Measurements from ENCODE around the gene DACH1. TPM values are rescaled to one million over a fixed set of nuclear protein-coding genes. Genes with fewer than 3 reads are reported as not detected.

DACH1 gene
- total RNA-seq, 1 donor from 2014 or later, result not detected

DNA sequence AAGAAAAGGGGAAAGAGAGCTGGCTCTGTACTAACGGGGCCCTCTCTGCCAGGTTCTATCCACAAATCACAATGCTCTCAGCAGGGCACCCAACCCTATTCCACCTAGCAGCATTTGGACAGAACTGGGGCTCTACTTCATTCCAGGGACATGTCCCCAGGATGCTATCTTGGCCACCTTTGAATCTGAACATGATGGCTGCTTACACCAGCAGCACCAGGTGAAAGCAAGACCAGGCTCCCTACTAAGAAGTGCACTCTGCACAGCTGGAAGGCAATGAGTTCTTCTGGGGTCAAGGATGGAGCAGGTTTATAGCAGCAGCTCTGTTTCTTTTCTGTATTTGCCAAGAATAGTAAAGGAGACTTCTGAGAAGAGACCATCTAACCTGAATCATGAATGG is 222.4 kb downstream of the DACH1 start:
- Mint-ChIP-seq H3K4me1 (no peaks in the 10 kb centered on the region), H3K27ac (no peak overlapping the region), H3K27me3 (no peaks in the 10 kb centered on the region), H3K9me3 (no peaks in the 10 kb centered on the region), H3K4me3 (no peak overlapping the region), H3K36me3 (ENCODE audit: low read depth) (no peaks in the 10 kb centered on the region)
- DNase-seq, result no peak
- intact Hi-C loops (cut with micrococcal nuclease), result no loop called here

DNA sequence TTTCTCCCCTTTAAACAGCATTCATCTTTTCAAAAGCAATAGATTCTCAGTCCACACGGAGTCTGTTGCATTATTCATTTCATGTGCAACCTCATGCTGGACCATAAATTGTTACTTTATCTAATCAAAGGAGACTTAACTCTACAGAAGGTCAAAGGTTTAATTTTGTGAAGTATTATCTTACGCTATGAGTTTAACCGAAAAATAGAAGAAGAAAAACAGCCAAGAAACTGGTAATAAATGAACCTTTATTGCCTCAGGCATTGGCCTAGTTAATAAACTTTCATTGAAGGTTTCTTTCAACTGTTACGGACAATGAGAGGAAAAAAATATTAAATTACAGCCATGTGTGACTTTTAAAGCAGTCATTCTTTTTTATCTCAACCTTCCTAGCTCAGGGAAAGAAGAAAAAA is 223.6 kb downstream of the DACH1 start:
- Mint-ChIP-seq H3K9me3 (no peaks in the 10 kb centered on the region), H3K4me3 (no peak overlapping the region), H3K4me1 (no peaks in the 10 kb centered on the region), H3K27me3 (no peaks in the 10 kb centered on the region), H3K27ac (no peak overlapping the region), H3K36me3 (ENCODE audit: low read depth) (no peaks in the 10 kb centered on the region)
- no peak for DNase-seq
- intact Hi-C loops (cut with micrococcal nuclease), result no loop called here

DNA sequence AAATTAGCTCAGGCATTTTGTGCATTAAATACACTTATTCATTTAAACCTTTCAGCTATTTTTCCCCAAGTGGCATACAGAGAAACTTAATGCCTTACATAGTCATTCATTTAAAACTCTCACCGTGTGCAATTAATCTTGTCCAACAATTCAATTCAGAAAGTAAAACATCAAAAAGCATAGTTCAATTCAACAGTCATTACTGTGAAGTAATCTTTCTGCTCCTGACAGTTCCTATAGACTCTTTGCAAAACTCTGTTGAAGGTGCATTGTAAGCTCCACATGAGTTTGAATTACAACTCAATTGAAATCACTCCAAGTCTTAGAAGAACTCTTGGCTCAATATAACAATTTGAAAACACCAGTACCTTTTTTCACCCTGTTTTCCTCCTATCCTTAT is 228.3 kb downstream of the DACH1 start:
- H3K4me1 Mint-ChIP-seq, result no peaks in the 10 kb centered on the region
- no peak for DNase-seq
- no peaks in the 10 kb centered on the region for H3K36me3 Mint-ChIP-seq (ENCODE audit: low read depth)
- H3K27ac Mint-ChIP-seq, result no peak overlapping the region
- no peaks in the 10 kb centered on the region for H3K27me3 Mint-ChIP-seq
- H3K9me3 Mint-ChIP-seq, result no peaks in the 10 kb centered on the region
- intact Hi-C loops (cut with micrococcal nuclease), result no loop called here
- no peak overlapping the region for H3K4me3 Mint-ChIP-seq

DNA sequence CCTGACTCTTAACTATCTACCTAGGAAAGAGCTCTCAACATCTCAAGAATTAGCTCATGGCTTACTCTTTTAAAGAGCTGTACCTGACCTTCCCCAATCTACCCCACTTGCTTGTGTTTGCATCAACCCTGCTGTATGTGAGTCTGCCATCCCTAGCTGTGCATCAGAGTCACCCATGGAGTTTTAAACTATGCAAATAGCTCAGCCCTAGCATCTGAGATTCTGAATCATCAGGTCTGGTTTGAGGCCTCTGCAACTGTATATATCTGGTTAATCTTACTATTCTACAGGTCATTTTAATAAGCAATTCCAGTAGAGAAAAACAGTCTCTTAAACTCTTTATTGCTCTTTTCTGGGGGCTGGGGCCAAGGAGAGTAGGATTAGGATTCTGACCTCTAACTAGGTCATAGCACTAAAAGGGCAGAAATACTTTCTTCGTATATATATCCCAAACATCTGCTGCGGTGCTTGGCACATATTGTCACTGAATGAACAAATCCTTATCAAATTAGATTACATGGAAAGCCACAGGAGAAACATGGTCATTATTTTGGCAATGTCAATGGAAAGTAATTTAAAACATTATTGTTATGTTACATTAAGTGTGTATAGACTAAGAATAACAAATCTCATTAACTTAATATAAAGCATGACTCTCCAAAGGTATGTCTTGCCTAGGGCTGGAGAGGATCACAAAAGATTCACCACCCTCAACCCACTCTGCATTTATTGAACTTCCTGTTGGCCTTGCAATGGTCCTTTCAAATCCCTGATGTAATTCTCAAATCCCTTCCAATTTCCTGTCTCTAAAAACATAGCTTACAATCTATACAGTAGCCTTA is 232.2 kb downstream of the DACH1 start:
- H3K36me3 Mint-ChIP-seq (ENCODE audit: low read depth), result no peaks in the 10 kb centered on the region
- H3K27ac Mint-ChIP-seq, result no peak overlapping the region
- H3K9me3 Mint-ChIP-seq, result no peaks in the 10 kb centered on the region
- no peaks in the 10 kb centered on the region for H3K27me3 Mint-ChIP-seq
- H3K4me1 Mint-ChIP-seq, result no peaks in the 10 kb centered on the region
- no peak for DNase-seq
- H3K4me3 Mint-ChIP-seq, result no peak overlapping the region
- intact Hi-C loops (cut with micrococcal nuclease), result no loop called here

DNA sequence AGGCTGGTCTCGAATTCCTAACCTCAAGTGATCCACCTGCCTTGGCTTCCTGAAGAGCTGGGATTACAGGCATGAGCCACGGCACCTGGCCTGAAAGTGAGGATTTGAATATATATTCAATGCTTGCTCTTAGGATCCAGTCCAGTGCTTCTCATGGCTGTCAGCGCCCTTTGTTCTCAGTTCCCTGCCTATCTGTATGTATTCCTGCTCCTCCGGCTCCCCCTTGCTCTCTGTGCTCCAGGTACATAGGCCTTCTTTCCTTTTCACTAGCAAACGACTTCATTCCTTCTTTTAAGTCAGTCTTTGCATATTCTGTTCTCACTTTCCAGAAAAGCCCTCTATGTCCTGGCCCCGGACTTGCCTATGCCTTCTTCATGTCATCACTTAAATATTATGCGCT is 232.8 kb downstream of the DACH1 start:
- Mint-ChIP-seq H3K9me3 (no peaks in the 10 kb centered on the region), H3K36me3 (ENCODE audit: low read depth) (no peaks in the 10 kb centered on the region), H3K4me3 (no peak overlapping the region), H3K4me1 (no peaks in the 10 kb centered on the region), H3K27ac (no peak overlapping the region), H3K27me3 (no peaks in the 10 kb centered on the region)
- intact Hi-C loops (cut with micrococcal nuclease), result no loop called here
- no peak for DNase-seq

DNA sequence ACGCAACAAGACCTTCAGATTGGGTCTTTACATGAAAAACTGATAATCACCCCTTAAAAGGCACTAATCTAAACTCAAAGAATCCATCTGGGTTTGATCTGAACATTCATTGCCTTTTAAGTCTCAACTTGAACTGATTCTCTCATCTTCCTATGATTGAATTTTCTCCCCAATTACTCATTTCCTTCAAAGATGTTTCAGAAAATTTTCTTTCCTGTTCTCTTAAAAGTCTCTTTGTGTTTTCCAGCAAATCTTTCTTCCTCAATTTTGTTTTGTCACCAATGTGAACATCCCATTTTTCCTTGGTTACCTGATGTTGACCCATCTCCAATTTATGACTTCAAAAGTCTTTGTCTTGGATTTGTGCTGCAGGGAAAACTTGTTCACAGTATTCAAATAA is 234.3 kb downstream of the DACH1 start:
- Mint-ChIP-seq H3K9me3 (no peaks in the 10 kb centered on the region), H3K4me1 (no peaks in the 10 kb centered on the region), H3K27me3 (no peaks in the 10 kb centered on the region), H3K4me3 (no peak overlapping the region), H3K27ac (no peak overlapping the region), H3K36me3 (ENCODE audit: low read depth) (no peaks in the 10 kb centered on the region)
- intact Hi-C loops (cut with micrococcal nuclease), result no loop called here
- no peak for DNase-seq

DNA sequence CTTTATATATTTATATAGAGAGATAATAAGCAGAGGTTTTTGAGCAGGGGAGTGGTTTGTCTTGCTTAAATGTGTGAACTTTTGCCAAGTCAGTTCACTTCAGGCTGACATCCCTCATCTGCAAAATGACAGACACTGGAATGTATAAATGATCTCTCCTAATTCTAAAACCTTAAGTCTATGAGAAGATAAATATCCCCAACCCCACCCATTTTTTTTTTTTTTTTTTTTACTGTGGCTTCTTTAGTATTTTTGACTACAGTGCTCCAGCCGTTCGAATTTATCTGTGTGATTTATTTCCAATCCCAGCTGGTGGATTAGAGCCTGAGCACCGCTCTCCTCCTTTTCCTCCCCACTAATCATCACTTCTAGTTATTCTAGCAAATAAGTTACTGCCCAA is 234.8 kb downstream of the DACH1 start:
- no peak for DNase-seq
- Mint-ChIP-seq H3K4me1 (no peaks in the 10 kb centered on the region), H3K4me3 (no peak overlapping the region), H3K27me3 (no peaks in the 10 kb centered on the region), H3K27ac (no peak overlapping the region), H3K9me3 (no peaks in the 10 kb centered on the region), H3K36me3 (ENCODE audit: low read depth) (no peaks in the 10 kb centered on the region)
- intact Hi-C loops (cut with micrococcal nuclease), result no loop called here

DNA sequence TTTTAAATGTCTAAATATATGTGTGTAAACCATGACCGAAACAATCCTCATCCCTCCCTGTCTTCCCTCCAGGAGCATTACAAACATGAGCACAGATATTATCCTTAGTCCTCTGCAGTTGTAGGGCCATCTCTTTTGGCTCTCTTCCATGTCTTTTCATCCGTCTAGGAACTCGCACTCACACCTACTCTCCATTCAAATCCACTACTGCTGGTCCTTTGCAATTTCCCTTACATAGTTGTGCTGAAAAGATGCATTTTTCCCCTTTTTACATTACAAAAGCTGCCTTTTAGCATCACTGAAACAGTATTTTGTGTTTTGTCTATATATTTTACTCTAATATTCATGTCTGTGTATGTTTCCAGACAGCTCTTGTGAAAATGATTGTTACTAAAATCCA is 237.8 kb downstream of the DACH1 start:
- Mint-ChIP-seq H3K27me3 (no peaks in the 10 kb centered on the region), H3K9me3 (no peaks in the 10 kb centered on the region), H3K4me1 (no peaks in the 10 kb centered on the region), H3K27ac (no peak overlapping the region), H3K36me3 (ENCODE audit: low read depth) (no peaks in the 10 kb centered on the region), H3K4me3 (no peak overlapping the region)
- no peak for DNase-seq
- intact Hi-C loops (cut with micrococcal nuclease), result no loop called here

DNA sequence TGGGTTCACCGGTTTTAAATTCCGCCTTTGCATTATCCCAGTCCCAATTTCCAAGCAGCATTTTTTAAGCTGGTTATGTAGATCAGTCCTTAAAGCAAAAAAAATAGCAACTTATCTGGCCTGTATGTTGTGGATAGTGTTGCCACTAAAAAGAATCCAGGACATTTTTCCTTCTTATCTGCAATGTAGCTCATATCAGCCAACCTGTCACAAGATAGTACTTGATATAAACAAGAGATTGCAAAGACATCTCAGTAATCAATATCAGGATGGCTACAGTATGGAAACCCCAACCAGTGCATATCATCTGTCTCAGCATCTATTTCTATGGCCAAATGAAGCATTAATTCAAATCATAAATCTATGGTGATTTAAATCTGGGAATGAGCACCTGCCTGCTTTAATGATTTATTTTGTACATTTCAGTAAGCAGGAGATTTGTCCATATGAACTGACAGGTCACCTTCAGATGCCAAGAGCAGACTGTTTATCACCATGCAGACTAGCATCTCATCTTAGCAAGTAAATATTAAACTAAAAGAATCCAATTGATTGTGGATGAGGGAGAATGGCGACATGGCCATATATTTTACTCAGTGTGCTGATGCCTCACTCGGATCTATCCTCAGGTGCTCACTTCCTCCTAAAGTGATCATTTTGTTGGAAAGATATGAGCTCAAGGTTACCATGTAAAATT is 240.4 kb downstream of the DACH1 start:
- Mint-ChIP-seq H3K4me1 (no peaks in the 10 kb centered on the region), H3K4me3 (no peak overlapping the region), H3K36me3 (ENCODE audit: low read depth) (no peaks in the 10 kb centered on the region), H3K27me3 (no peaks in the 10 kb centered on the region), H3K27ac (no peak overlapping the region), H3K9me3 (no peaks in the 10 kb centered on the region)
- no peak for DNase-seq
- intact Hi-C loops (cut with micrococcal nuclease), result no loop called here

DNA sequence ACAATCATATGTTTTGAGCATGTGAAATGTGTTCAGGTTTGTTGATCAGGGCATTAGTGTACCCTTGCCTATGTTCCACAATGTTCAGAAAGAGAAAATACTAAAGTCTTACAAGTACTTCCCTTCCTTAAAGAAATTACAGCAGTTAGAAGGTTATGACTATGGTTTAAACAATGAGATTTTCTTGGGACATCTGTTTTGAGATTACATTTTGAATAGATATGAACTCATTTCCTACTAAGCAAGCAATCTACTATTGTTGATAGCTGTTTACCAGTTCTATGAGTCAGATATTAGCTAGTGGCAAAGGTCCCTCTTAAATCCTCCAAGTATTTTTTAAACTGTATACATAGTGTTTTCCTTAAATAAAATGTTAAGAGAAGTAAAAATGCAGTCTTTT is 241.3 kb downstream of the DACH1 start:
- intact Hi-C loops (cut with micrococcal nuclease), result no loop called here
- H3K4me1 Mint-ChIP-seq, result no peaks in the 10 kb centered on the region
- no peaks in the 10 kb centered on the region for H3K9me3 Mint-ChIP-seq
- no peak for DNase-seq
- no peaks in the 10 kb centered on the region for H3K27me3 Mint-ChIP-seq
- no peak overlapping the region for H3K4me3 Mint-ChIP-seq
- no peaks in the 10 kb centered on the region for H3K36me3 Mint-ChIP-seq (ENCODE audit: low read depth)
- no peak overlapping the region for H3K27ac Mint-ChIP-seq

DNA sequence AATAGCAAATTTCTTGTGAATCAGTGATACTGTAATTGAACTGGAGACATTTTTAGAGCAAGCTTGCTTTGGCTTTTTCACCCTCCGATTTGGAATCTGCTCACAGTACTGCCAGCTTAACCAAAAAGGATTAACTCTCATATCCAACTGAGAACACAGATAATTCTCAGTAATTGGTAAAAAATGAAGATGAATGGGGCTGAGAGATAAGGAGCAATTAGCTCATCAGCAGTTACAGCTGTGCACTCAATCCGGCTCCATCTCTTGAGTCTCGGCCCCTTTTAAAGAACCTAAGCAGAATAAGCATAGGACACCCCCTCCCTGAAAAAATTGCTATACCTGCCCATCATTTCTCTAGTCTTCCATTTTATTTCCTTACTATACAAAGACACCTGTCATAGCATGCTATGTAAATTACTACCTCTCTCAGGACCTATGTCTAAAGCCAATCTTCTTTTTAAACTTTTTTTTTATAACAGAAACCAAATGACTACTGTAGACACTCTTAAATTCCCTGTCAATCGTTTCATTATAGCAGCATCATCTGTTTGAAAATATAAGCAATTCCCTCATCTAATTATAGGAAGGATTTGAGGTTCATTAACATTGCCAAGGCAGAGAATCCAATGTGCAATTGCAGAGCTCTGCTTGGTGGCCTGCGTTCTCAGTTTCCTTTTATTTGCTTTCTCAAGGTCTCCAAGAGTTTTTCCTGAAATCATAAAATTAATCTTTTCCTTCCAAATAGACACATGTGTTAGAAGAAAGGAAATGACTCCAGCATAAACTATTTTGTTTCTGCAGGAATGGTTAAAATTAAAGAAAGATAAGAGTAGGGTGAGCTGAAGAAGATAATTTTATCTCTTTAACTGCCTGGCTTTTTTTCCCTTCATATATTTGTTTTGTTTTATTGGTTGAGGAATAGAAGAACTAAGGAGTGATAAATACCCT is 242.1 kb downstream of the DACH1 start:
- no peak overlapping the region for H3K27ac Mint-ChIP-seq
- intact Hi-C loops (cut with micrococcal nuclease), result no loop called here
- DNase-seq, result no peak
- no peaks in the 10 kb centered on the region for H3K27me3 Mint-ChIP-seq
- no peaks in the 10 kb centered on the region for H3K4me1 Mint-ChIP-seq
- H3K36me3 Mint-ChIP-seq (ENCODE audit: low read depth), result no peaks in the 10 kb centered on the region
- H3K9me3 Mint-ChIP-seq, result no peaks in the 10 kb centered on the region
- H3K4me3 Mint-ChIP-seq, result no peak overlapping the region

DNA sequence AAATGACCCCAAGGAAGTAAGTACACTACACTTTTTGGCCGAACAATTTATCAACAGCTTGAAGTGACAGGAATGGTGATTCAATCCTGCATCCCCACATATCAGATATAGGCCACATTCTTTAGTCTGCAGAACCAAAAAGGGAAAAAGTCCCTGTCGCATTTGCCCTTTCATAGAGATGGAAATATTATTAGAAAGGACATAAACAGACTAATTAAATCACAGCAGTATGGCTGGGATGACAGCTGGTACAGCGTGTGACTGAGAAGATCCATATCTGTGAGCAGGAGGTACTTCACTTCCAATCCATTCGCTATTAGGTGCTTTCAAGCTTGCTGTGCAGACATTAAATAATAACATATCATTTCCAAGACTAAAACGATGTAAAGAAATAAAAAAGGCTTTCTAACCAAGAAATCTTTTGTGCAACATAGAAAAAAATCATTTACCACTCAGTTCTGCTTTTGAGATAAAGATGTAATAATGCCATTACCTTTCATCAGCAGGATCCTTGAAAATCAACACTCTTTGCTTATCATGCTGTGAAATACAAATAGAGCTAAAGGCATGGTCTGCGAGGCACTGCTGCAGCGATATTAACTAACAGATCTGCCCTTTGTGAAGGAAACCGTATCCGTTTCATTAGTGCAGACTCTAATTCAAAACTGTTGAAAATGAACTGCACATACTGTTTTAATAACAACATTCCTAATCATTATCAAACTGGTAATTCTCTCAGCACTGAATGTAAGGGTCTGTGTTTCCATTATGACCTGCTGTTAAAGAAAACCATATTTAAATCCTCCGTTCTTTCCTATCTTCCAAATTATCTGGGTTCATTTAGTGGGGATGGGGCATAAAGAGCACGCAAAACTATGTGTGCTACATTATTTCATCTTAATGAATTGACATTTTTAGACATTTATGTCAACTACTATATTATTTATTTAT is 245.6 kb downstream of the DACH1 start:
- Mint-ChIP-seq H3K4me1 (no peaks in the 10 kb centered on the region), H3K27ac (no peak overlapping the region), H3K9me3 (no peaks in the 10 kb centered on the region), H3K36me3 (ENCODE audit: low read depth) (no peaks in the 10 kb centered on the region), H3K27me3 (no peaks in the 10 kb centered on the region), H3K4me3 (no peak overlapping the region)
- no peak for DNase-seq
- intact Hi-C loops (cut with micrococcal nuclease), result no loop called here

DNA sequence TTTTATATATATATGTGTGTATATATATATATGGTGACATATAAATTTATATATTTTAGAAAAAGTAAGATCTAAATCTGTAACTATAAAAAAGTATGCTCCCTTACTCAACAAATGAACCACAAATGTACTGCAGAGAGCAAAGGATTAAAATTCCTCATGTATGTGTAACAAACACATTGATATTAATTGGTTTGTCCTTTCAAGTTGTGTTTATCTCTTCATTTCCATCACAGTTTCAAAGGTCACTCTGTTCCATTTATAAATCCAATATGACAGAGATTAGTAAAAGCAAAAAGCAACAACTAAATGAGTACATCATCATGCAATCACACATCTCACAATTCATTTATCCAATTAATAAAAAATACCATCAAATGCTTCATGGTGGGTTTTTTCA is 247.9 kb downstream of the DACH1 start:
- H3K36me3 Mint-ChIP-seq (ENCODE audit: low read depth), result no peaks in the 10 kb centered on the region
- no peak overlapping the region for H3K27ac Mint-ChIP-seq
- H3K9me3 Mint-ChIP-seq, result no peaks in the 10 kb centered on the region
- no peaks in the 10 kb centered on the region for H3K4me1 Mint-ChIP-seq
- no peak for DNase-seq
- intact Hi-C loops (cut with micrococcal nuclease), result no loop called here
- H3K27me3 Mint-ChIP-seq, result no peaks in the 10 kb centered on the region
- H3K4me3 Mint-ChIP-seq, result no peak overlapping the region

Measured in activated CD4-positive, alpha-beta T cell treated with anti-CD3 and anti-CD28 coated beads, Interleukin-2, amount 10 ng/mL, durations not matched to agents 24 days and 14 days (primary cell).